GM12892 (cell line): ENCODE data around the gene SNRNP27.

ENCODE experiments used
- DNase-seq: peaks from one replicate; pipeline ENCODE4 v3.0.0; 2011; ENCODE audit not compliant: insufficient read length
- FAIRE-seq: peaks from 2 replicates; lab custom pipeline; 2011; peaks lifted over from hg19 to GRCh38; lab: Jason Lieb, UNC
- POLR2A ChIP-seq: IDR thresholded peaks from 2 replicates; pipeline ENCODE4 v1.6.1; 2011; ENCODE audit warnings: low read depth, low read length, control low read depth
- POLR2AphosphoS5 ChIP-seq: IDR thresholded peaks from 2 replicates; pipeline ENCODE4 v1.6.1; 2011; ENCODE audit warnings: low read depth, low read length, control low read depth
- TAF1 ChIP-seq: IDR thresholded peaks from 2 replicates; pipeline ENCODE4 v1.6.1; 2011; ENCODE audit warnings: low read depth, mild to moderate bottlenecking, control low read depth, low read length, borderline replicate concordance

SNRNP27 gene

DNA sequence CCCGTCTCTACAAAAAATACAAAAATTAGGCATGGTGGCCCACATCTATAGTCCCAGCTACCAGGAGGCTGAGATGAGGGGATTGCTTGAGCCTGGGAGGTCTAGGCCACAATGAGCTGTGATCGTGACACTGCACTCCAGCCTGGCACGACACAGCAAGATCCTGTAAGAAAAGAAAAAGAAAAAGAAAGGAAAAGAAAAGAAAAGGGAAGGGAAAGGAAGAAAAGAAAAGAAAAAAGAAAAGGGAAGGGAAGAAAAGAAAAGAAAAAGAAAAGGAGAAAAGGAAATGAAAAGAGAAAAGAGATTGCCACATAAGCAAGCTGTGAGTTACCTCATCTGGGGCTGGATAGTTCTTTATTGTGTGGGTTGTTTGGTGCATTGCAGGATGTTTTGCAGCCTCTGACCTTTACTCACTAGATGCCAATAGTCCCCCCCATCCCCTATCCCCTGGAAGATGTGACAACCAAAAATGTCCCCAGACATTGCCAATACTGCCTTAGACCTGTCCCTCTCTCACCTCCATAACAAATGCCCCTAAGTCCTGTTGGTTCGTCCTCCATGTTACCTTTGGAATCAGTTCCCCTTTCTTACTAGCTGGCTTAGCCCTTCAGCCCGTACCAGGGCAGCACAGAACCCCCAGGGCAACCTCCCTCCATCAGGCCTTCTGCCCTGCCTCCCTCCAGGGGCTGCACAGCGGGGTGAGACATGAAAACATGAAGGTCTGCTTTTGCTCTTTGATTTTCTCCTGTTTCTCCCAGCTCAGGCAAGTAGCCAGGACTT, 58.8 kb downstream of the SNRNP27 start:
- DNase-seq, result no peak

GRCh38 chr2:69954084-69954483, 60.3 kb downstream of the SNRNP27 start:
- TF ChIP-seq POLR2AphosphoS5 (no peak), TAF1 (no peak), POLR2A (no peak)
- FAIRE-seq (no peak), DNase-seq (no peak)

More for the DNA sequence above, 58.8 kb downstream of the SNRNP27 start:
- TF ChIP-seq TAF1 (no peak), POLR2A (no peak), POLR2AphosphoS5 (no peak)
- FAIRE-seq, result no peak
